ENCODE measurements around the gene MAP7.

The MAP7 gene

DNA sequence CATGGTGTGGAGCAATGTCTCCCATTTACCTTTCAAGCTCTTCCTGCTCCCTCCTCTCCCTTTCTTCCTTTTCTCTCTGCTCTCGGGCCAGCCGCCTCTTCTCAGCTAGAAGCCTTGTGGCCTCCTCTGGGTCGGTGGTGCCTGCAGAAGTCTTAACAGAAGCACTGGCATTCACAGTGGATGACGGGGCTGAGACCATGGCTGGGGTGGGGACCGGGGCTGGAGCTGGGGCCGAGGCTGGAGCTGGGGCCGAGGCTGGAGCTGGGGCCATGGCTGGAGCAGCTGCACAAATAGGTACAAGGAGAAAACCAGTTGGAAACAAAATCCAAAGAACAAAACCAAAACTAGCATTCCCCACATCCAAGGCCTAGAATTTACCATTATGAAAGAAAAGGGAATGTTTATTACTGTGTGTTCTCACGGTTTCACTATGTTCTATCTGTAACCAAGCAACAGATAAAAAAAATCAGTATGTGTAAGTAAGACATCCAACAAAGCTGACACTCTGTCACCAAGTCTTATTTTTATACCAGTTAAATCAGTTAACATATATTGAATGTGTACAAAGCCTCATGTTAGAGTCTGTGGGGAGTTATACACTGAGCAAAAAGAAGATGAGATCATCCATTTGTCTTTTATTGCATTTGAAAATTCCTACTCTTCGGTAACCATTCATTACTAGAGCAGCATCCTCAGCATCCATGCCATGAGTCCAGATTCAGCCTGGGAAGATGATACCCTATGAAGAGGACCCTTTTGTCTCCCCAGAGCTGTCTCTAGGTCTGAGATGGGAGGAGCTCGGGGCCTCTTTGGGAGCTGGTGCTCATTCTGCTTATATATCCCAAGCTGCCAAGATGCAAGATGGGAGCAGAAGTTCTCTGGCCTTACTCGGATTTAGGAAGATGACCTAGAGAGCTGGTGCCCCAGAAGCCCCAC, 187.5 kb downstream of the MAP7 start:
- no peak for TF ChIP-seq CTCF (IDR thresholded peaks at IDR 0.05; ENCODE audit: low read depth, low read length, missing control alignments)

GRCh38 chr6:136361787-136362186, 188.4 kb downstream of the MAP7 start:
- no peak for DNase-seq (ENCODE audit: low read depth)
- no peak overlapping the region for H3K4me3 ChIP-seq (ENCODE audit: low read depth, low read length)
- no peak for TF ChIP-seq CTCF (IDR thresholded peaks at IDR 0.05; ENCODE audit: low read depth, low read length, missing control alignments)

More for the DNA sequence above, 187.5 kb downstream of the MAP7 start:
- DNase-seq (ENCODE audit: low read depth): no peak
- H3K4me3 ChIP-seq (ENCODE audit: low read depth, low read length): no peak overlapping the region

DNA sequence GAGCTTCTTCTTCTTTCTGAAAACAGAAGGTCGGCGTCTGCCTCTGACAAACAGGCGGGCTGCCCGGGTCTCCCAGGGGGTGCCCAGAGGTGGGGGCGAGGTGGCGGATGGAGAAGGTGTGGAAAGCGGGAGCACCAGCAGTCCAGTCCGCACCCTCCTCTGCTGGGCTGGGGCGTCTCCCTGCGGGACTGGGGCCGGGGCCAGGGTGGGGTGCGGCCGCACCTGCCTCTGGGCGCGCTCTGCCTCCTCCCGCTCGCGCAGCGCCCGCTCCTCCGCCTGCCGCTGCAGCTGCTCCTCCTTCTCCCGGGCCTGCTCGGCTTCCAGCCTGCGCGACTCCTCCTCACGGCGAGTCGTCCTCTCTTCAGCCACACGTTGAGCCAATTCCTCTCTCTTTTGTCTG, 189.4 kb downstream of the MAP7 start:
- TF ChIP-seq CTCF (IDR thresholded peaks at IDR 0.05; ENCODE audit: low read depth, low read length, missing control alignments): no peak
- no peak for DNase-seq (ENCODE audit: low read depth)
- no peak overlapping the region for H3K4me3 ChIP-seq (ENCODE audit: low read depth, low read length)

DNA sequence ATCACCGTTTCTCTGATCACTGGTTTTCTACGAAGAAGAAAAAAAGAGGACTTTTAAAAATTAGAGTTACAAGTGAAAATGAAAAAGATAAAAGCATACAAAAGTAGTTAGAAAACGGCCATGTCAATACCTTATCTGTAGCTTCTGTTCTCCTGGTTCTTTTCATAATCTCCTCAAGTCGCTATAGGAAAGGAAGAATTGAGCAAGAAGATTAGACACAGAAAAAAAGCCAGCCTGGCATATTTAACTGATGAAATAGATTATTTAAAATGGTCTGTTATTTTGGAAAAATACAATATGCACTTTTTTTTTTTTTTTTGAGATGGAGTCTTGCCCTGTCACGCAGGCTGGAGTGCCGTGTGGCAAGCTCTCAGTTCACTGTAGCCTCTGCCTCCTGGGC, 190.4 kb downstream of the MAP7 start:
- no peak overlapping the region for H3K4me3 ChIP-seq (ENCODE audit: low read depth, low read length)
- DNase-seq (ENCODE audit: low read depth): no peak

GRCh38 chr6:136351518-136352110, 198.6 kb downstream of the MAP7 start:
- TF ChIP-seq CTCF (IDR thresholded peaks at IDR 0.05; ENCODE audit: low read depth, low read length, missing control alignments): no peak
- DNase-seq (ENCODE audit: low read depth): no peak
- no peak overlapping the region for H3K4me3 ChIP-seq (ENCODE audit: low read depth, low read length)

More for the DNA sequence above, 190.4 kb downstream of the MAP7 start:
- TF ChIP-seq CTCF (IDR thresholded peaks at IDR 0.05; ENCODE audit: low read depth, low read length, missing control alignments): no peak

GRCh38 chr6:136350914-136351313, 199.3 kb downstream of the MAP7 start:
- DNase-seq (ENCODE audit: low read depth): no peak
- H3K4me3 ChIP-seq (ENCODE audit: low read depth, low read length): no peak overlapping the region
- no peak for TF ChIP-seq CTCF (IDR thresholded peaks at IDR 0.05; ENCODE audit: low read depth, low read length, missing control alignments)

All from GM12864 (cell line).